Stimulated activated CD8-positive, alpha-beta memory T cell treated with anti-CD3 and anti-CD28 coated beads, Interleukin-12 subunit alpha, Interleukin-12 subunit beta, amount 100 ng/mL, for 4 hours (primary cell): ENCODE data around the gene PPP1R1B.

Experiments
- DNase-seq: peaks from one replicate; pipeline ENCODE4 v3.0.0-alpha.2; 2020; ENCODE audit warnings: low read depth

PPP1R1B gene

DNA sequence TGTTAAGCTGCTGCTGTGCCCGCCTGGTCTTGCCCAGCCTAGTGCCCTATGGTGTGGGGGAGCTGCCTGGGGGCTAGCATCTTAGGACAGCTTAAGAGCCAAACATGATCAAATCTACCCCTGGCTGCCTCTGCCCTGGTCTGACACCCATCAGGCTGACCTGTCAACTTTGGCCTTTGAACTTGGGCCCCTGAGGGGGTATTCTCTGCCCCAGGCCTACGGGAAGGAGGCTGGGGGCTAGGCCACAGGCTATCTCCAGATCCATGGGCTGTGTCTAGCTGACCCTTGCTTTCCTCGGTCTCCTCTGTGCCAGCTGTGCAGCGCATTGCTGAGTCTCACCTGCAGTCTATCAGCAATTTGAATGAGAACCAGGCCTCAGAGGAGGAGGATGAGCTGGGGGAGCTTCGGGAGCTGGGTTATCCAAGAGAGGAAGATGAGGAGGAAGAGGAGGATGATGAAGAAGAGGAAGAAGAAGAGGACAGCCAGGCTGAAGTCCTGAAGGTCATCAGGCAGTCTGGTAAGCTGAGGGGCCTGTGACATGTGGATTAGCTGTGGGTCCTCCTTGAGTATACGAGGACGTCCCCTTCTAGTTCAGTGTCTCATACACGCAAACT lies 6.9 kb downstream of the PPP1R1B start:
- no peak for DNase-seq

DNA sequence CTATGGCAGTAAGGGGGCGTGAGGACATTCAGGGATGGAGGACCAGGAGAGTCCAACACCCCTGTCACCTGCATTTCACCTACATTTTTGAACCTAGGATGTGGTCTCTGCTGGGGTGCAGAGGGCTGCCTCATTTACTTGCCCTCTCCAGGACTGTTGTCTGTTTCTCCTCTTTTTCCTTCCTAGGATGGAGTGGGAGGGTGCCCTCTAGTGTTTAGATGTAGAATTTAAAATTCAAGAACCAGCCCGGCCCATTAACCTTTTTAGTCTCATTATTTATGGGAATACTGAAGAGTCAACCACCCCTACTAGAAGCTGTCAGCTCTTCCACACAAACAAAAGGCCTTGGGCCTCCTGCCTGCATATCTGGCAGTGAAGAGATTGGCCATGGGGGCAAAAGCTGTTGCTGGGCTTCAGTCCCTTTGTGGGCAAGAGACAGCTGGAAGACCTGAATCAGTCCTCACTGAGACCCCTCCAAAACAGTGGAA lies 7.7 kb downstream of the PPP1R1B start:
- no peak for DNase-seq

DNA sequence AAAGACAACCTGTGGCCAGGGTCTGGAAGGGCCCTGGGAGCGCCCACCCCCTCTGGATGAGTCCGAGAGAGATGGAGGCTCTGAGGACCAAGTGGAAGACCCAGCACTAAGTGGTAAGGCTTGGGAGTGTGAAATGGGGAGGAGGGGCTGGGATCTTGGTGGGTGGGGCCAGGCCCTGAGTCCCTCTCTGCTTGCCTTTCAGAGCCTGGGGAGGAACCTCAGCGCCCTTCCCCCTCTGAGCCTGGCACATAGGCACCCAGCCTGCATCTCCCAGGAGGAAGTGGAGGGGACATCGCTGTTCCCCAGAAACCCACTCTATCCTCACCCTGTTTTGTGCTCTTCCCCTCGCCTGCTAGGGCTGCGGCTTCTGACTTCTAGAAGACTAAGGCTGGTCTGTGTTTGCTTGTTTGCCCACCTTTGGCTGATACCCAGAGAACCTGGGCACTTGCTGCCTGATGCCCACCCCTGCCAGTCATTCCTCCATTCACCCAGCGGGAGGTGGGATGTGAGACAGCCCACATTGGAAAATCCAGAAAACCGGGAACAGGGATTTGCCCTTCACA lies 8.9 kb downstream of the PPP1R1B start:
- DNase-seq: no peak

DNA sequence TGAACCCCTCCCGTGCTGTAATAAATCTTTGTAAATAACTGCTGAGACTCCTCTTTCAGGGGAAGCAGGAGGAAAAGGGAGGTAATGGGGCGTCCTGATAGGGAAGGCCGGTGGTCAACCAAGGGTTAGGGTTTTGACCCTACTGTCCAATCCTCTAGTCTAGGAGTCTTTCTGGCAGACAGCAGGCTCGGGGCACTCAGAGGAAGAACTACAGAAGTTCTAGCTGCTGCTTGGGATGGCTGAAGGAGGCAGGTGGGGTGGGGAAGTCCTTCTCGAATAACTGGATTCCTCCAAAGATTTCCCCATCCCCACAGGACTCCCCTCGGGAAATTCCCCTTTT lies 9.8 kb downstream of the PPP1R1B start:
- no peak for DNase-seq

DNA sequence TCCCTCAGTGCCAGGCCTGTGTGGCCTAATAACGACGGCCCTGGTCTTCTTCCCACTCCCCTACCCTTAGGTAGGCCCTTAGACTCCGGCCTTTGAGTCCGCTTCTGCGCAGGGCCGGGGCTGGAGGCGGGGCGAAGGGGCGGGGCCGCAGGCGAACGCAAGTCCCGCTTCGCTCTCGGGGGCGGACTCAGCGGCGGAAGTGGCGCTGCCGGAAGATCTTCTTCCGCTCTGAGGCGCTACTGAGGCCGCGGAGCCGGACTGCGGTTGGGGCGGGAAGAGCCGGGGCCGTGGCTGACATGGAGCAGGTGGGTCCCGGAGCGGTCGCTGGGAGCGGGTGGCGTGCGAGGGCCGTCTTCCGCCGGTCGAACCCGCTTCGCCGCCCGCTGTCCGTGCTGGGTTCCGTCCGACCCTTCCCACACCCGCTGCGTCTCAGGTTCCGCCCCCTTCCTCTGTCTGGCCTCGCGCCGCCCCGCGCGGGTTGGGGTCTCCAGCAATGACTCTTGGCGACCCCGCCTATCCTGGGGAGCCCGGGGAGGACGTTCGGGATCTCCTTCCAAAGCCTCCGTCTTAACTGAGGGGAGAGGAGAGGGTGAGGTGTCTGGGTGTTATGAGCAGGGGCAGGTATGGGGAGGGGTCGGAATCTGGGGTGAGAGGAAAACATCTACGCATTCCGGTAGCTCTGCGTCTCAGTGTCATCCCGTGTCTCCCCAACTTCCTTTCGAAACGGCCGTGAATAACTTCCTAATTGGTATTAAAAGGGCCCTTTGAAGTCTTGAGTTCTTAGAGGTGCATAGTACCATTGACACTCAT lies 10.4 kb downstream of the PPP1R1B start, which contains the start of gene STARD3:
STARD3 (plus strand) TSS at position 218 of the 810 bp plus-strand sequence. CDS start 16,388 bp downstream, outside the sequence.
- peak; percentile 83 for DNase-seq

DNA sequence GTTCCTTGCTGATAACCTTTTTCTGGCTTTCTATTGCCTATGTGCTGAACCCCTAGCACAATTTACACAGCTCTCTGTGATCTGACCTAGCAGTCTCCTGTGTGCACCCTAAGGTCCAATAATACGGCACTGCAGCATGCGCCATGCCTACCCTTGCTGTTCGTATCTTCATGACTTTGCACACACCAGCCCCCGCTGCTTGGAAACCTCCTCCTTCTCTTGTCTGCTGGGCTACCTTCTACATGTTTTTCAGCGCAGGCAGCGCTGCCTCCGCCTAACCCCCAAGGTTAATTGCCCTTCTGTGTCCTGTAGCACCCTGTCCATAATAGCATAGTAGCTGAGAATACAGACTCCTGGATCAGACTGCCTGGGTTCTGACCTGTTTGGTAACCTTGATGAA lies 11.6 kb downstream of the PPP1R1B start:
- DNase-seq: no peak

DNA sequence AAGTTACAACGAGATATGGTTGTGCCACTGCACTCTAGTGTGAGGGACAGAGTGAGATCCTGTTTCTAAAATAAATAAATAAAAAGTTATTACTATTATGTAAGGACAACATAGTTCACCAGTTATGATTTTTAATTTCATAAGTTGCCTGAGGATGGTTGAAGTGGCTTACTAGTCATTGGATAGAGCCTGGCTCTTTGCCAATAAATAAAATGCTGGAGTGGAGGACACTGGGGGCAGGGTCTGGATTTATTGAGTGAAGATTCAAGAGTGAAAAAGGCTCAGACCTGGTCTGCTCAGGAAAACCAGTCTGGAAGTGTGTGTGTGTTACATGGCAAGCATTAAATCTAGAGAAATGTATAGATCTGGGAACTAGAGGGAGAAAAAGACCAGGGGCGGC lies 12.3 kb downstream of the PPP1R1B start:
- no peak for DNase-seq

DNA sequence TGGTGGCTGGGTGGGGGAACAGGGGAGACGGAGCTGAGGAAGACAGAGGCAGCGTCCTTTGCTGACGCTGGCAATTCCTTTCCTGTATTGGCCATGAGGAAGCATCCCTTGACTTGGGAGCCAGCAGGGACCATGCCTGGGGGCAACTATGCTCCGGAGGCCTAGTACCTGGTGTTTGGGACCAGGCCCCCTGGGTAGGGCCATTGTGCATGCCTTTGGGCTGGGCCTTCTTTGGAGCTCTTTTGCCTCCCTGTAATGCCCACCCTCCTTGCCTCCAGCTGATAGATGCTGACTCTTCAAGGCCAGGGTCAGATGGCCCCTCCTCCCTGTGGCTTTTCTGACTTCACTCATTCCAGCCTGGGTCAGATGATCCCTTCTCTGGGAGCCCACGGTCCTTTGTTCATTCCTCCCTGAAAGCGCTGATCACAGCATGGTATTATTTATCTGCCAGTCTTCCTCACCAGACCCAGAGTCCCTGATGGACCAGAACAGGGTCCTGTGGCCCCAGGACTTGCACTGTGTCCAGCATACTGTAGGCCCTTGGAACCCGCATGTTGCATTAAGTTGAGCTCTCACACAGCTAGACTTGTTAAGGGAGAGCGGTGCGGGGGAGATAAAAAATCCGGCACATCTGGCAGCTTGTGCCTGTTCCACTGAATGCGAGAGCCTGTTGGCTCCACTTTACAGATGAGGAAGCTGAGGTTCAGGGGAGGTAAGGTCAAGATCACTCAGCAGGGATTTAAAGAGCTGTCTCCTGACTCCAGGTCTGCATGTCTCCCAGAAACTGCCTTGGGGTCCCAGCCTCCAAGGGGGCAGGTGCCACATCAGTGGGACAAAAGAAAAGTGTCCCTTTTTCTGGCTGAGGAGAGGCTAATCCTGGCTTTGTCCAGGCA lies 13.1 kb downstream of the PPP1R1B start:
- DNase-seq: no peak

DNA sequence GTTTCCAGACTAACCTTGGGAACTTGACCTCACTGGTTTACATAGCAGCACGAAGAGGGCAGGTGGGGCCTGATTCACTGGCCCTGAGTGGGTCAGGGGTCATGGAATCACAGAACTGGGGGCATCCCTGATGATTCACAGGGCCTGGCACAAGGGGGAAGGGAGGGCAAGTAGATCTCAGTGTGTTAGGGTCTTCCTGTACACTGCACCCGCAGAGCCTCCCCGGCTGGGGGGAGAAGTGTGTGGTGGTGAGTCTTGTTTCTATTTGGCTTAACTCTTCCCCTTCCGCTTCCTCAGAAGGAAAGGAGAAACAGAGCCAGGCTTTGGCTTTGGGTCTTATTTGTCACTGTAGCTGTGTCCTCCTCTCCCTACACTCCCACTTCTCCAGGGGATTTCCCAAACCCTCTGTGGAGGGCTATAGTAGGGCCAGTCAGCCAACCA lies 13.9 kb downstream of the PPP1R1B start:
- DNase-seq: no peak

DNA sequence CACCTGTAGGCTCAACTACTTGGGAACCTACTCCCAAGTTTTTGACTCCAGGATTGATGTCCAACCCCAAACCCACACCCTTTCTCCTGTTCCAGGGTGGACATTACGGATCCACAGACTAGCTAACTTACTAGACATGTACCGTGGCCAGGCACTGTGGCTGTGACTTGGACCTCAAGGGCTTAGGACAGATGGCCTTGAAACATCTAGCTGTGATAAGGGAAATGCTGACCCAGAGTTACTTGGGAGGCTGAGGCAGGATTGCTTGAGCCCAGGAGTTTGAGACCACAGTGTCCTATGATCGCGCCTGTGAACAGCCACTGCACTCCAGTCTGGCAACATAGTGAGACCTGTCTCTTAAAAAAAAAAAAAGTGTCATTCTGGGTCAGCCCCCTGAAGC lies 14.3 kb downstream of the PPP1R1B start:
- DNase-seq: no peak

DNA sequence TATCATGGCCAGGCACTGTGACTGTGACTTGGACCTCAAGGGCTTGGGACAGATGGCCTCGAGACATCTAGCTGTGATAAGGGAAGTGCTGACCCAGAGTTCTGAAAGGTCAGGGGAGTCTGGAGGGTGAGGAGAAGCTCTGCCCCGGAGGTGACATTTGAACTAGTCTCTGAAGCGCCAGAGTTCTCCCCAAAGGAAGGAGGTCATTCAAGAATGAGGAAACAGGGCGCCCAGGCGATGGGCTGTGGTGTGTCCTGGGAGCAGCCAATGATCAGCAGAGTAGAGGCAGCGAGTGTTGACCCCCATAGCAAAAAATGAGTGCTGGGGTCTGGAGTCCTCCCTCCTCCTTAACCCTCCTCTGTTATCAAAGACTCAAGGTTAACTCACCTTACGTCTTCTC lies 15.1 kb downstream of the PPP1R1B start:
- DNase-seq: no peak

DNA sequence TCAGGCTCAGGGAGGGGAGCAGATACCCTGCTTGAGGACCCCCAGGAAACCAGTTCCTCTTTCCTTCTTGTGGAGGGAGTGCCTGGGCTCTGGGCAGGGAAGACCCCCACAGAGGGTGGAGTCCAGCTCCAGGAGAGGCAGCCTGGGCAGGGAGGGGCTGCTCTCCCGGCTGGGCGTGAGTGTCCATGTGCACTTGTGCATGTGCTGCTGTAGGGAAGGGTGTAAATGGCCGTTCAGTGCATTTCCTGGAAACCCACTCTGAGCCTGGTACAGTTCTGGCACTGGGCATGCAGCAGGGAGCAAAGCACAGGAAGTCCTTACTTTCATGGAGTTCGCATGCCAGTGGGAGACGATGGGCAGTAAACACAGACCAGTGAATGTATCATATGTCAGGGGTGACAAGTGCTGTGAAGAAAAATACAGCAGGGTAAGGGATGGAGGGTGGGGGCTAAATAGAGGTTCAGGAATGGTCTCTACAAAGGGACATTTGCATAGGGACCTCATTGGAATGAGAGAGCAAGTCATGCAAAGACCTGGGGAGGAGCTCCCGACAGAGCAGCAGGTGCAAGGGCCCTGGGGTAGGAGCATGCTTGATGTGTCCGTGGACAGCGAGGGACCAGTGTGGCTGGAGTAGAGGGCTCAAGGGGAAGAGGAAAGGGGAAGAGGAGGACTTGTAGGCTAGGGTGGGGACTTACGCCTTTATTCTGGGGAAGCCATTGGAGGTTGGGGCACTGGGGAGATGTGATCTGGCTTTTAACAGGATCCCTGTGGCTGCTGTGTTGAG lies 15.7 kb downstream of the PPP1R1B start:
- no peak for DNase-seq

DNA sequence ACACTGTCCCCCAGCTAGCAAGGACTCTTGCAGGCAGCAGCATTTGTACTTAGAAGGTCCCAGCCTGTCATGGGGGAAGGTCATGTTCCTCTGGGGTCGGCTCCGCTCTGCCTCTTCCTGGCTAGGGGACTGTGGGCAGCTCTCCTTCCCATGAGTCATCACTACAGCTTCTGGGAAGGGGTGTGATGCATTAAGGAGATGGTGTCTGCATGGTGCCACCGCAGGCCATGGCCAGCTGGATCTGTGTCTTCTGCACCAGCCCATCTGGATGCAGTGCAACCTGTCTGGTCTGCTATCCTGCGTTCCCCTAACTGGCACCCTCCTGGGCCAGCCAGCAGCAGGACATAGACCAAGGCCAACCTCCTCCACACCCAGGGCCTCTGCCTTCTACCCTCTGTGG lies 16.5 kb downstream of the PPP1R1B start:
- no peak for DNase-seq

DNA sequence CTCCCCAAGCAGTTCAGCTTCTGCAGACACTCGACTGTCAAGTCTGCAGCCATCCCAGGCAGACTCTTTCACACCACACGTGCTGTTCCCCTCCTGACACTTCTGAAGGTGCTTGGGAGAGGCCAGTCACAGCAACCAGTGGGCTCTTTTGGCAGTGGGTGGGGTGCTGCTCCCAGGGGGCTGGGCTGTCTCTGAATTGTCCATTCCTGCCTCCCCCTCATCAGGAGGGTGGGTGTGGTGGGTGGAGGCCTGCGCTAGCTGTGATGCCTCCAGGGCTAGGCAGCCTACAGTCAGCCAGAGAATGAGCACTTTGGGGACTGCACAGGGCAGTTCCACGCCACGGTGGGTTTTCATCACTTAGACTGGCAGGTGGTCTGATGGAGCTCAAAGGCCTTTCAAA lies 20.5 kb downstream of the PPP1R1B start:
- no peak for DNase-seq

DNA sequence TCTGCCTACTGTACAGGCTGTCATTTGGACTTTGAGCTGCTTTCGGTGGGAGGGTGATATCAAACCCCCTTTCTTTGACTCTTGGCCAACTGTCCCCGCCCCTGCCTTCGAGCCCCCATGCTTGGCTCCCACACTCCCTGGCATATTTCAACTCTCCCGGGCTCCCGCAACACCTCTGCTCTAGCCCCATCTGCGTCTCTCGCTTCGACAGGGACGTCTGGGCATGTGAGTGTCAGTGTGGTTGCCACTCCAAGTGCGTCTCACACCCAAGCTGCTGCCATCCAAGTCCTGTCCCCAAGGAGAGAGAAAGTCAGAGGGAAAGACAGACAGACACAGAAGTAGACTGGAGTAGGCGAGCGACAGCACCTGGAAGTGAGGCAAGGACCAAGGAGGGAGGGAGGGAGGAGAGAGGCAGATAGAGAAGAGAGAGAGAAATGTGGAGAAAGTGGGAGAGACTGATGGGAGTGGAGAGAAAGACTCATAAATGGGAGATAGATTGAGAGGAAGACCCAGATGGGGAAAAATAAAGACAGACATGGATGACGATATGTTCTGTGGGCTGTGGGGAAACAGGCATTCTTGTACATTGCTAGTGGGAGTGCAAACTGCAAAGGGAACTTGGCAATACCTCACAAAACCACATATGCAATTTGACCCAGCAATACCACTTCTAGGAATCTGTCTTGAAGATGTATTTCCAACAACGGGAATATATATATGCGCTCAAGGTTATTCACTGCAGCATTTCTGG lies 22.0 kb downstream of the PPP1R1B start:
- DNase-seq: no peak

DNA sequence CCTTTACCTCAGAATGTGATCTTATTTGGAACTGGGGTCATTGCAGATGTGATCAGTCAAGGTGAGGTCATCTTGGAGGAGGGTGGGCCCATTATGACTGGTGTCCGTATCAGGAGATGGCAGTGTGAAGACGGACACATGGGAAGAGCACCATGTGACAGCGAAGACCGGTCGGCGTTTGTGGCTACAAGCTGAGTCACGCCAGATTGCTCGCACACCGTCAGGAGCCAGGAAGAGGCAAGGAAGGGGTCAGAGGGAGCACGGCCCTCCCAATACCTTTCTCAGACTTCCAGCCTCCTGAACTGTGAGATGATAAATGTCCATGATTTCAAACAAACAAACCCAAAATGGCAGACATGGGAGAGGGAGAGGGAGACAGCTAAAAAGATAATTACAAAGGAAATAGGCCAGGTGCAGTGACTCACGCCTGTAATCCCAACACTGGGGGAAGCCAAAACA lies 23.4 kb downstream of the PPP1R1B start:
- no peak for DNase-seq

DNA sequence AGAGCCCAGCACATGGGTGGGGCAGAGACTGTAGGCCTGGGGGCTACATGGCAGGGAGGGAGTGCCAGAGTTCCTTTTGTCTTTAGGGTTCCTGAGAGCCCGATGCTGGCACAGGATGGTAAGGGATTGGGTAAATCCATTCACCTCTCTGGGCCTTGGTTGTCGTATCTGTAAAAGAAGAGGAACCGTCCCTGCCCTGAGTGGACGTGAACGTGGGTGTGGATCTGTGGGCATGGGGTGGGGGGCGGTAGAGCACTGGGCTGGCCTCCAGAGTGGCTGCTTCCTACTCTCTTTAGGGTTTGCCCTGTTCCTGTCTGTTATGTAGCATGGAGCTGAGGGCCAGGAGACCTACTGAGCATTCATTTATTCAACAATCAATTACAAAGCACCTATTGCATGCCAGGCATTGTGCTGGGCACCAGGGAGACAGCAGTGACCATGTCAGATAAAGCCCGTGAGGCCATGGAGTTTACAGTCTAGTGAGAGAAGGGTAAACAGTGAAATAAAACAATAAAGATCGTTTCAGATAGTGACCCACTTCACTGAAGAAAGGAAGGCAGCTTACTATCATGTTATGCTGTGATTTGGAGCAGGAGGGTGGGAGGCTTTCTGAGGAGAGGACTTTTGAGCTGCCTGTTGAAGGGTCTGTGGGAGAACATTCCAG lies 25.3 kb downstream of the PPP1R1B start:
- no peak for DNase-seq

DNA sequence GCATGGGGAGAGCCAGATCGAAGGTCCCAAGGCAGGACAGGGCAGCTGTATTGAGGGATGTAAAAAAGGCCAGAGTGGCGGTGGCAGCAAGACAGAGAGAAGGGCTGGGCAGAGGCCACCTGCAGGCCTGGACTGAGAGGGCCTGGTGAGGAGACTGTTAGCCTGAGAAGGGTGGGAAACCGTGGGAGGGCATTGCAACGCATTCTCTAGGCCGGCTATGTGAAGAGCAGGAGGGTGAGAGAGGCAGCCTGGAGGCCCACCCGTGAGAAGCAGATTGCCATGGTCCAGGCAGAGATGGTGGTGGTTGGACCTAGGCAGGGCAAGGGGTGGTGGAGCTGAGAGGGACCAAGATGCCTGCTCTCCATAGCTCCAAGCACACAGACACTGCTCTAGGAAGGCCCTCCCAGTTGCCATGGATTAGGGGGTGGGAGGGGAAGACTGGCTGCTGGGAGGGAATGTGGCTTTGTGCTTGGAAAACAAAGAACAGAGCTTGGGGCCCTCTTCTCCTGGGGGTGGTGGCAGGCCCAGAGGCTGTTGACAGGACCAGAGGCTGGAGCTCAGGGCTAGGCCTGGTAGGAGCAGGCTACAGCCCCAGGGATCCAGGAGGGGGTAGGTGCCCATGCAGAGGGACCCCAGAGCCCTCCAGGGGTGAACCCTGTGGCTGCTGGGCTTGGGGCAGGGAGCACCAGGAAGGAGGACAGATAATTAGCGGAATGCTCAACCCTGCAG lies 26.0 kb downstream of the PPP1R1B start:
- no peak for DNase-seq

DNA sequence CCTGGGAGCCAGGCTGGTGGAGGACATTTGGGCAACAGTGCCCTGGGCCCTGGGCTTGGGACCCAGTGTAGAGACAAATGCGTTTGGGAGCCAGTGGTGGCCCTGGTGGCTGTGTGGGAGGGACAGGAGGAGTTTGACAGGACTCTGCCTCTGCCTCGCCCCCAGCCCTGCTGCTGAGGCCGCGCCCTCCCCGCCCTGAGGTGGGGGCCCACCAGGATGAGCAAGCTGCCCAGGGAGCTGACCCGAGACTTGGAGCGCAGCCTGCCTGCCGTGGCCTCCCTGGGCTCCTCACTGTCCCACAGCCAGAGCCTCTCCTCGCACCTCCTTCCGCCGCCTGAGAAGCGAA lies 26.5 kb downstream of the PPP1R1B start:
- DNase-seq: no peak
